Right renal pelvis (tissue), 4 donors: ENCODE data around the gene GPAM. TPM values are rescaled to one million over a fixed set of nuclear protein-coding genes. Genes with fewer than 3 reads are reported as not detected.
"Not testable (repeated sequence)": the region's sequence is repeated elsewhere in the genome, so short reads cannot be mapped to it uniquely, and the experiment has no call there.

Experiments
- DNase-seq, 4 donors: peaks; one replicate each; pipeline ENCODE4 v3.0.0-alpha.2; 2013; ENCODE audit warnings: low read depth in 4 of 4, low spot score in 3 of 4, missing footprints in 1 of 4
- polyA plus RNA-seq, 4 donors: library from polyadenylated mRNA; unstranded; fragments of 120-200 nt; gene quantifications; one replicate each; pipeline ENCODE4 v1.2.1, GENCODE V29; 2013; ENCODE audit not compliant: insufficient read length in 4 of 4

Gene GPAM, protein sequence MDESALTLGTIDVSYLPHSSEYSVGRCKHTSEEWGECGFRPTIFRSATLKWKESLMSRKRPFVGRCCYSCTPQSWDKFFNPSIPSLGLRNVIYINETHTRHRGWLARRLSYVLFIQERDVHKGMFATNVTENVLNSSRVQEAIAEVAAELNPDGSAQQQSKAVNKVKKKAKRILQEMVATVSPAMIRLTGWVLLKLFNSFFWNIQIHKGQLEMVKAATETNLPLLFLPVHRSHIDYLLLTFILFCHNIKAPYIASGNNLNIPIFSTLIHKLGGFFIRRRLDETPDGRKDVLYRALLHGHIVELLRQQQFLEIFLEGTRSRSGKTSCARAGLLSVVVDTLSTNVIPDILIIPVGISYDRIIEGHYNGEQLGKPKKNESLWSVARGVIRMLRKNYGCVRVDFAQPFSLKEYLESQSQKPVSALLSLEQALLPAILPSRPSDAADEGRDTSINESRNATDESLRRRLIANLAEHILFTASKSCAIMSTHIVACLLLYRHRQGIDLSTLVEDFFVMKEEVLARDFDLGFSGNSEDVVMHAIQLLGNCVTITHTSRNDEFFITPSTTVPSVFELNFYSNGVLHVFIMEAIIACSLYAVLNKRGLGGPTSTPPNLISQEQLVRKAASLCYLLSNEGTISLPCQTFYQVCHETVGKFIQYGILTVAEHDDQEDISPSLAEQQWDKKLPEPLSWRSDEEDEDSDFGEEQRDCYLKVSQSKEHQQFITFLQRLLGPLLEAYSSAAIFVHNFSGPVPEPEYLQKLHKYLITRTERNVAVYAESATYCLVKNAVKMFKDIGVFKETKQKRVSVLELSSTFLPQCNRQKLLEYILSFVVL
- 10 to 100 TPM; 14.6 to 18.4 (median 18.1) TPM for polyA plus RNA-seq

GRCh38 chr10:112183329-112184051 is at the start of gene GPAM:
TSS of gene GPAM (minus strand) at chr10:112183765. CDS start at chr10:112181784, 1,981 bp downstream.
- peak; percentile 85 to 97 (median 86) for DNase-seq

- no peak for DNase-seq
Observed at GRCh38 chr10:112232670-112233069, 49.1 kb upstream of the GPAM start.

DNA sequence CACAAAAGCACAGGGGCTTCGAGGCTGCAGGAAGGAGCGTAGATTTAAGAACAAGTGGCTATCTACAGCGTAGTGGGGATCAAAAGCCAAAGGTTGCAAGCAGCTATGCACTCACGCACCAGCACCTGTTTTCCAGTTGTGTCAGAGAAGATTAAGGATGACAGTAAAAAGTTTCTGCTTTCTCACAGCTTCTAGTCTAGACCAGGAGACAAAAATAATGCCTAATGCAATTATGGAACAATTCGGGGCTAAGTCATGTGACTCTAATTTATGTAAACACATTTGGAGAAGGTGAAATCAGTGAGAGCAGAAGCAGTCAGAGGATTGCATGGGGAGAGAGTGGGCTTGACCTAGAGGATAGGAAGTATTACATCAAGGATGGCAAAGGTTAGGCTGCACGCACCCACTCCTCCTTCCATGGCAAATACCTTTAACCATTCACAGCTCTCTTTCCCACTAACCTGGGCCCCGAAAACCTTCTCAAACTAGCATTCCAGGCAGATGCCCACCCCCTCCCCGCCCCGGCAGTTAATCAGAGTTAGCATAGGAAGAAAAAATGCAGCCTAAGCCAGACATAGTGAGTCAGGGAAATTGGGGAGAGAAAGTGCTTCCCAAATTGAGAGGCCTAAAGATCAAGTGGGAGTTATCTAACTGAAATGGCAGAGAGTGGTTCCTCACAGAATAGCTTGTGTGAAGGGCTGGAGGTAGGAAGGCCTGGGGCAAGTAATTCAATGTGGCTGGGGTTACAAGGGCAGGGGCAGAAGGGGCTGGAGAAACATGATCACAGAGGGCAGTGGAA is 48.2 kb upstream of the GPAM start:
- no peak for DNase-seq

GRCh38 chr10:112230325-112230988 is 46.9 kb upstream of the GPAM start:
- no peak for DNase-seq

GRCh38 chr10:112229901-112230300 is 46.3 kb upstream of the GPAM start:
- DNase-seq, result no peak

- no peak for DNase-seq
Observed at GRCh38 chr10:112229096-112229495, 45.5 kb upstream of the GPAM start.

DNA sequence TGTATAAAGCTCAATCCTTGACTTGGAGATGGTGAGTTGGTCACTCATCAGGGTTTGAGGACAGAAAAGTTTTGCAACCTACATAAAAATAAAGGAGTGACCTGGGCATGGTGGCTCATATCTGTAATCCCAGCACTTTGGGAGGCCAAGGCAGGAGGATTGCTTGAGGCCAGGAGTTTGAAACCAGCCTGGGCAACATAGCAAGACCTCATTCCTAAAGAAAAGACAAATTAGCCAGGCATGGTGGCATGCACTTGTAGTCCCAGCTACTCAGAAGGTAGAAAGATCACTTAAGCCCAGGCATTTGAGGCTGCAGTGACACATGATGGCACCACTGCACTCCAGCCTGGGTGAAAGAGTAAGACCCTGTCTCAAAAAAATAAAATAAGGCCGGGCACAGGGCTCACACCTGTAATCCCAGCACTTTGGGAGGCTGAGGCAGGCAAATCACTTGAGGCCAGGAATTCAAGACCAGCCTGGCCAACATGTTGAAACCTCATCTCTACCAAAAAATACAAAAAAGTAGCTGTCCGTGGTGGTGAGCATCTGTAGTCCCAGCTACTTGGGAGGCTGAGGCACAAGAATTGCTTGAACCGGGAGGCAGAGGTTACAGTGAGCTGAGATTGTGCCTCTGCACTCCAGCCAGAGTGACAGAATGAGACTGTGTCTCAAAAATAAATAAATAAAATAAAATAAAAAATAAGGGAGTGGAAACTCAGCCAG is 45.0 kb upstream of the GPAM start:
- DNase-seq, result not testable (repeated sequence)

GRCh38 chr10:112227331-112227987 is 43.9 kb upstream of the GPAM start:
- no peak for DNase-seq

DNA sequence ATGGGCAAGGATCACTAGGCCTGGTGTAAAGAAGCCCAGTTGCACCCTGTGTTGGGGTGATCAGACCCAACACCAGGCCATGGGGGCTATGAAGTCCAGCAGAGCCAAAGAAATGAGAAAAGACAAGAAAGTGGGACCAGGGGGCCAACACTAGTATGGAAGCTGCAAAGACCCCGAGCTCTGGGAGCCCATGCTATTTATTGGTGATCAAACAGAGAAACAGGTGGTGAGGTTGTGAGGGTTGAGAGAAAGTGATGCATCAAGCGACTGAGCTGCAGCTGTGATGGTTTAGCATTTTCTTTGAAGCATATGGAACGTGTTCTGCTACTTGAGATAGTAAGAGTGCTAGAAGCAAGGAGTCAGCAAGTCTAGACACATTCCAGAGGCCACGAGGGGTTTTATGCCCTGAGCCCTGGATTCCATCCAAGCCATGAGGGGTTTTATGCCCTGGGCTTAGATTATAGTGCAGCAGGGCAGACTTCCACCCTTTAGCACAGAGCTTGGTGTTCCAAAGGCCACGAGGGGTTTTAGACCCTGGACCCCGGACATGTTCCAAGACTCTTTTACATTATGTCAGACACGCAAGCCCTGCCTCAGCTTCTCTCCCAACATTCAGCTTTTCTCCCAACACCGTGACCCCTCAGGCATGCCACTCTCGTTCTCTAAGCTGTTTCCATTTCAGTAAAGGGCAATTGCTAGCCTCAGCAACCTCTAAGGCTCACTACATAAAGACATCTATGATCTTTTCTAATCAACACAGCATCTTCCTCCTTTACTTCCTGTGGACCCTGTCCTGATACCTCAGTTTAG is 43.1 kb upstream of the GPAM start:
- no peak for DNase-seq

DNA sequence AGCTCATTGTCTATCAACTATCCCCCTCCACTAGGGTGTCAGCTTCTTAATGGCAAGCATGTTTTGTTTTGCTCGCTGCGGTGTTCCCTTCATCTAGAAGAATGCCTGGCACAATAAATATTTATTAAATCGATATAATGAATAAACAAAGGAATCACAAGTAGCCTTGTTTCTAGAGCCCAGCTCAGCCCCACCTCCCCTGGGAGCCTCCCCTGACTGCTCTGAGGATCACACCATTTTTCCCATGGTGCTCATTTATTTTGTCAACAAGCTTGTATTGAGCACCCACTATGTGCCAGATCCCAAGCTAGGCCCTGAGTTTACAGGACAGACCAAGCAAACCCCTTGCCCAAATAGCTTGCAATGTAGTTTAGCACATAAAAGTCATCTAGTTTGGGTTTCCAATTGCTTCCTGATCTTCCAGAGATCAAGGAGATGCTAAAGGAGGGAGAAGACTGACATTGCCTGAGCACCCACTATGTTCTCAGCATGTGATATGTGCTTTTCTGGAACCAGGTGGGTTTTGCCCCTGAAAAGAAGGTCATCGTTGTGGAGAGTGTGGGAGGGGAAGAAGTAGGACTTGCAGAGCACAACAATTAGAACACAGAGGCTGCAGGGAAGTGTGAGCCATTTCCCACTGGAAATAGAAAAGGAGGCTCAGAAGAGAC is 42.3 kb upstream of the GPAM start:
- no peak for DNase-seq

DNA sequence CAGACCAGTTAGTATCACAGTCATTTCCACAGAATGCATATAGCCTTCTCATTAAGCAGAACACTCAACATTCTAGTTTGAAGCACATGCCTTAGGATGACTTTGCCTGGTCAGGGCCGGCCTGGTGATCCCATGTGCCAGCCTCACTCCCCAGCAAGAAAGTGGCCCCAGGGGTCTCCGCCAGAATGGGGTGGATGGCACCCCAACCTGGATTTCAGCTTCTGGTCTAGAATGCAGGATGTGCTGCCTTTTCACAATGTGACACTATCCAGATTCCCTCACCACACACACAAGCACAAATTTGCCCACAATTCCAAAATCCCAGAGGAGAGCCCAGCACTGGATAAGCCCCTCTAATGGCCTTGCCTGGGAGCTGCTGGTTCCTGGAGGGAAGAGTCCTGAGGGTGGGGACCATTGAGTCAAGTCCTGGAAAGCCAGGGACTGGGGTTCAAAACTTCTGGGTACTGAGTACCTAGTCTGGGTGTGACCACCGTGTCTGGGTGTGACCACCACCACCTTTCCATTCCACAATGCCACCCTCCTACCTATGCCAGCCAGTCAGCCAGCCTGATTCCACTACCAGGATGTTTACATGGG is 41.5 kb upstream of the GPAM start:
- no peak for DNase-seq

GRCh38 chr10:112223725-112224124 is 40.2 kb upstream of the GPAM start:
- DNase-seq, result no peak

GRCh38 chr10:112222799-112223198 is 39.2 kb upstream of the GPAM start:
- DNase-seq, result no peak

GRCh38 chr10:112221545-112221944 is 38.0 kb upstream of the GPAM start:
- no peak for DNase-seq

GRCh38 chr10:112218960-112219359 is 35.4 kb upstream of the GPAM start:
- no peak for DNase-seq

- no peak for DNase-seq
Observed at GRCh38 chr10:112218036-112218390, 34.4 kb upstream of the GPAM start.
